H1 (cell line): ENCODE data around the gene ELMO2. TPM values are rescaled to one million over a fixed set of nuclear protein-coding genes. Genes with fewer than 3 reads are reported as not detected.

Source experiments
- CTCF ChIA-PET: fragments of 300-600 bp; sonication (Branson Sonifier 250); formaldehyde crosslinking; loops from one replicate; lab custom pipeline; 2021; ENCODE audit not compliant: partially characterized antibody; lab: Charles Lee
- POLR2A ChIA-PET: fragments of 300-600 bp; sonication (Branson Sonifier 250); formaldehyde crosslinking; loops from one replicate; lab custom pipeline; 2021; ENCODE audit warnings: inconsistent platforms; ENCODE audit not compliant: partially characterized antibody; lab: Charles Lee
- DNase-seq, 2 experiments: peaks; one replicate each; pipeline versions ENCODE4 v3.0.0 to v3.0.0-alpha.2; 2010 to 2022; ENCODE audit warnings: low spot score in 2 of 2, low read depth in 1 of 2, mixed read lengths in 1 of 2
- FAIRE-seq: peaks from 2 replicates; lab custom pipeline; 2011; peaks lifted over from hg19 to GRCh38; lab: Jason Lieb, UNC
- H2AFZ ChIP-seq: 2 replicates; pipeline ENCODE4 v1.8.1; 2012; ENCODE audit warnings: low read length, inconsistent platforms
- H2AK5ac ChIP-seq: 2 replicates; pipeline ENCODE4 v1.6.1; 2013; ENCODE audit warnings: low read depth, low read length
- H2BK120ac ChIP-seq: replicated peaks from 2 replicates; pipeline ENCODE3; 2013; ENCODE audit warnings: low read depth, low read length, inconsistent platforms
- H2BK12ac ChIP-seq: 2 replicates; pipeline ENCODE4 v1.6.1; 2013; ENCODE audit warnings: low read depth, low read length
- H2BK15ac ChIP-seq: 2 replicates; pipeline ENCODE4 v1.6.1; 2013; ENCODE audit warnings: low read length
- H2BK20ac ChIP-seq: 2 replicates; pipeline ENCODE4 v1.6.1; 2013; ENCODE audit warnings: low read length
- H2BK5ac ChIP-seq: 2 replicates; pipeline ENCODE4 v1.6.1; 2013; ENCODE audit warnings: low read depth, low read length
- H3K14ac ChIP-seq: 2 replicates; pipeline ENCODE4 v1.6.1; 2013; ENCODE audit warnings: inconsistent platforms; ENCODE audit not compliant: insufficient read length
- H3K18ac ChIP-seq: 2 replicates; pipeline ENCODE4 v1.6.1; 2013; ENCODE audit warnings: low read length; ENCODE audit errors: extremely low read depth
- H3K23ac ChIP-seq: 2 replicates; pipeline ENCODE4 v1.6.1; 2013; ENCODE audit warnings: inconsistent platforms; ENCODE audit not compliant: insufficient read length
- H3K23me2 ChIP-seq: 2 replicates; pipeline ENCODE4 v1.6.1; 2013; ENCODE audit warnings: low read depth, low read length
- H3K27ac ChIP-seq: 2 replicates; pipeline ENCODE4 v1.6.1; 2011; ENCODE audit warnings: low read depth, low read length, inconsistent platforms
- H3K27me3 ChIP-seq, 4 experiments: replicated peaks in 1 of 4; 1 replicate in 1 of 4; 2 replicates in 3 of 4; pipeline versions ENCODE4 v1.6.1 to v1.8.1; 2011 to 2013; ENCODE audit warnings: low read length in 3 of 4, mild to moderate bottlenecking in 3 of 4, inconsistent platforms in 2 of 4, mixed read lengths in 2 of 4, moderate library complexity in 1 of 4; ENCODE audit not compliant: control insufficient read depth in 3 of 4, insufficient read depth in 3 of 4; ENCODE audit errors: extremely low read depth in 1 of 4
- H3K36me3 ChIP-seq, 4 experiments: 2 replicates each; pipeline versions ENCODE4 v1.6.1 to v1.8.1; 2011 to 2013; ENCODE audit warnings: mild to moderate bottlenecking in 4 of 4, low read length in 3 of 4, moderate library complexity in 2 of 4, control low read depth in 1 of 4, inconsistent platforms in 1 of 4; ENCODE audit not compliant: insufficient read depth in 4 of 4, control insufficient read depth in 2 of 4
- H3K4ac ChIP-seq: replicated peaks from 2 replicates; pipeline ENCODE3; 2013; ENCODE audit warnings: low read length, low read depth, mixed read lengths, inconsistent platforms; ENCODE audit not compliant: insufficient read length
- H3K4me1 ChIP-seq, 4 experiments: replicated peaks in 1 of 4; 1 replicate in 1 of 4; 2 replicates in 3 of 4; pipeline versions ENCODE4 v1.6.1 to v1.8.1; 2011 to 2013; ENCODE audit warnings: low read length in 3 of 4, inconsistent platforms in 2 of 4, mixed read lengths in 1 of 4; ENCODE audit not compliant: insufficient read depth in 4 of 4, control insufficient read depth in 3 of 4
- H3K4me2 ChIP-seq, 2 experiments: 2 replicates each; pipeline versions ENCODE4 v1.6.1 to v1.8.1; 2011 to 2013; ENCODE audit warnings: low read depth in 2 of 2, low read length in 2 of 2, control low read depth in 1 of 2, inconsistent platforms in 1 of 2, mild to moderate bottlenecking in 1 of 2; ENCODE audit not compliant: insufficient read depth in 1 of 2
- H3K4me3 ChIP-seq, 4 experiments: fragments of 200-600, 300-600 bp in 1 of 4; sonication (generic), shearing (Covaris generic), sonication (Bioruptor Twin) in 1 of 4; 2 replicates each; pipeline versions ENCODE4 v1.5.1 to v1.8.1; 2011 to 2016; ENCODE audit warnings: low read length in 4 of 4, low read depth in 3 of 4, control low read depth in 2 of 4, inconsistent platforms in 2 of 4, mild to moderate bottlenecking in 2 of 4, mixed read lengths in 1 of 4, moderate library complexity in 1 of 4; ENCODE audit not compliant: insufficient read depth in 2 of 4; ENCODE audit errors: extremely low read depth in 1 of 4
- H3K56ac ChIP-seq: replicated peaks from 2 replicates; pipeline ENCODE3; 2013; ENCODE audit warnings: low read depth, mild to moderate bottlenecking, mixed read lengths, low read length, inconsistent platforms; ENCODE audit not compliant: insufficient read length
- H3K79me1 ChIP-seq: 2 replicates; pipeline ENCODE4 v1.6.1; 2013; ENCODE audit warnings: low read depth, low read length, control low read depth
- H3K79me2 ChIP-seq, 2 experiments: 2 replicates each; pipeline versions ENCODE4 v1.6.1 to v1.8.1; 2012 to 2013; ENCODE audit warnings: low read length in 2 of 2, mild to moderate bottlenecking in 2 of 2, inconsistent platforms in 1 of 2; ENCODE audit not compliant: insufficient read depth in 2 of 2, control insufficient read depth in 1 of 2
- H3K9ac ChIP-seq, 4 experiments: replicated peaks in 1 of 4; 1 replicate in 1 of 4; 2 replicates in 3 of 4; pipeline versions ENCODE4 v1.6.1 to v1.8.1; 2011 to 2013; ENCODE audit warnings: low read depth in 3 of 4, low read length in 3 of 4, control low read depth in 2 of 4, mild to moderate bottlenecking in 2 of 4, moderate library complexity in 2 of 4, inconsistent platforms in 1 of 4; ENCODE audit errors: extremely low read depth in 1 of 4
- H3K9me3 ChIP-seq, 2 experiments: 2 replicates each; pipeline versions ENCODE4 v1.6.1 to v1.8.1; 2012 to 2013; ENCODE audit warnings: mild to moderate bottlenecking in 2 of 2, moderate library complexity in 2 of 2, control low read depth in 1 of 2, inconsistent platforms in 1 of 2, low read depth in 1 of 2, low read length in 1 of 2, mixed read lengths in 1 of 2; ENCODE audit not compliant: insufficient read depth in 2 of 2
- H4K20me1 ChIP-seq, 2 experiments: replicated peaks in 1 of 2; 2 replicates each; pipeline versions ENCODE3 to v1.8.1; 2011 to 2013; ENCODE audit warnings: inconsistent platforms in 2 of 2, low read length in 2 of 2, mild to moderate bottlenecking in 1 of 2; ENCODE audit not compliant: insufficient read depth in 2 of 2, control insufficient read depth in 1 of 2
- H4K5ac ChIP-seq: 2 replicates; pipeline ENCODE4 v1.6.1; 2013; ENCODE audit warnings: low read length, low read depth, mixed read lengths, inconsistent platforms; ENCODE audit not compliant: insufficient read length
- H4K8ac ChIP-seq: 2 replicates; pipeline ENCODE4 v1.8.0; 2013; ENCODE audit warnings: mild to moderate bottlenecking, moderate library complexity, low read length, inconsistent platforms; ENCODE audit not compliant: insufficient read depth; ENCODE audit errors: extremely low read depth
- H4K91ac ChIP-seq: replicated peaks from 2 replicates; pipeline ENCODE3; 2013; ENCODE audit warnings: low read length, mixed read lengths, inconsistent platforms; ENCODE audit not compliant: insufficient read length
- ATF2 ChIP-seq: IDR thresholded peaks from 2 replicates; pipeline ENCODE4 v1.6.1; 2012; ENCODE audit warnings: low read length, inconsistent platforms
- CHD1 ChIP-seq: IDR thresholded peaks from 2 replicates; pipeline ENCODE4 v1.6.1; 2012; ENCODE audit warnings: low read depth, low read length, improper control_type of control experiment
- CTBP2 ChIP-seq: IDR thresholded peaks from 2 replicates; pipeline ENCODE4 v1.7.0; 2011; ENCODE audit warnings: borderline replicate concordance, mild to moderate bottlenecking, moderate library complexity, mixed read lengths, low read length; ENCODE audit not compliant: insufficient read depth, insufficient read length
- MAX ChIP-seq: IDR thresholded peaks from 2 replicates; pipeline ENCODE4 v1.6.1; 2012; ENCODE audit warnings: inconsistent platforms
- POU5F1 ChIP-seq: IDR thresholded peaks from 2 replicates; pipeline ENCODE4 v1.6.1; 2011; ENCODE audit warnings: low read depth, mild to moderate bottlenecking, low read length, moderate library complexity
- RFX5 ChIP-seq: IDR thresholded peaks from 2 replicates; pipeline ENCODE4 v1.6.1; 2011; ENCODE audit warnings: low read depth, low read length, improper control_type of control experiment, borderline replicate concordance
- SRF ChIP-seq: IDR thresholded peaks from 2 replicates; pipeline ENCODE4 v1.6.1; 2011; ENCODE audit warnings: mild to moderate bottlenecking, low read depth, low read length, moderate library complexity
- TAF7 ChIP-seq: optimal IDR thresholded peaks from 2 replicates; pipeline ENCODE3; 2011; ENCODE audit warnings: low read depth, mild to moderate bottlenecking, inconsistent platforms, low read length, moderate library complexity, borderline replicate concordance
- YY1 ChIP-seq: IDR thresholded peaks from 2 replicates; pipeline ENCODE4 v1.6.1; 2011; ENCODE audit warnings: low read depth, mild to moderate bottlenecking, low read length
- WGBS, 2 experiments: shearing (Covaris generic) in 1 of 2; methylation state at CpG; one replicate each; pipeline versions ENCODE4 v1.1.6 to v1.1.7; 2013 to 2015; ENCODE audit warnings: low lambda C conversion rate in 2 of 2, mixed read lengths in 2 of 2, inconsistent platforms in 1 of 2, low coverage in 1 of 2, missing lambda C conversion rate in 1 of 2; ENCODE audit not compliant: insufficient replicate concordance in 2 of 2, insufficient coverage in 1 of 2, insufficient read length in 1 of 2; ENCODE audit errors: extremely low coverage in 1 of 2, missing lambda C conversion rate in 1 of 2; 5-methylcytosine and 5-hydroxymethylcytosine counted together
- polyA plus RNA-seq, 7 experiments: library from polyadenylated mRNA; depleted of rRNA in 3 of 7; stranded (reverse) in 5 of 7; unstranded in 2 of 7; fragments of >200 nt in 5 of 7; fragments of 200-250 nt in 2 of 7; gene quantifications; 1 replicate in 5 of 7; 2 replicates in 1 of 7; 4 replicates in 1 of 7; pipeline versions ENCODE4 v1.2.1 to v1.2.3, GENCODE V29; 2011 to 2013; ENCODE audit warnings: missing spikeins in 2 of 7, mixed read lengths in 2 of 7
- total RNA-seq: library from RNA; stranded (reverse); fragmentation: NEBNext Ultra II Directional; extraction: Animal tissue kit (Norgen Biotek cat#: 25700); gene quantifications from 2 replicates; pipeline ENCODE4 v1.2.1, GENCODE V29; 2021
- TF ChIP-seq, protein P1 (sequence below): IDR thresholded peaks from 2 replicates; pipeline ENCODE4 v1.6.1; 2011; ENCODE audit warnings: low read length, improper control_type of control experiment

ELMO2 gene
- total and polyA plus RNA-seq, 2 of the 8 experiments (the other 6 are each of a cell fraction or from before 2014, with no cell fraction given) = 34.3 to 39.7 TPM

- H3K27me3 ChIP-seq = no peaks in the 10 kb centered on the region
- H2BK12ac ChIP-seq = no peak overlapping the region
- no peaks in the 10 kb centered on the region for H3K9me3 ChIP-seq
- POLR2A ChIA-PET = interaction anchor here (0.8 to 1.3 kb wide), 5 partner anchors 13 to 85 kb away, joined by 3 to 4 read pairs (median 4); no protein-coding TSS in a partner anchor
- H3K23me2 ChIP-seq = no peaks in the 10 kb centered on the region; the same call in 1 of the 2 replicates
- peaks cover 0 to 9% (median 0%) of the 10 kb centered on the region in 4 experiments; a peak in 4 of 8 replicates for H3K36me3 ChIP-seq
- H2AK5ac ChIP-seq = no peak overlapping the region
- H3K4me2 ChIP-seq = peak overlapping the region; percentile 44 to 61; a peak in 3 of 4 replicates
- H3K9ac ChIP-seq = no peak overlapping the region
- 72% methylated on average over 4 of the region's 4 CpGs; no CpG with 5 or more reads in 1 of the 2 experiments for WGBS, 2 experiments
- H2BK120ac ChIP-seq = no peak overlapping the region
- H4K91ac ChIP-seq = no peak overlapping the region
- no peak overlapping the region for H4K8ac ChIP-seq
- no peak overlapping the region for H3K56ac ChIP-seq
- H4K5ac ChIP-seq = no peak overlapping the region
- no peak overlapping the region for H3K23ac ChIP-seq
- no peak overlapping the region for H2BK5ac ChIP-seq
- H2BK20ac ChIP-seq = no peak overlapping the region
- H2AFZ ChIP-seq = no peak overlapping the region
- H3K27ac ChIP-seq = no peak overlapping the region
- H2BK15ac ChIP-seq = no peak overlapping the region
- FAIRE-seq (no peak), DNase-seq (no peak)
- CTCF ChIA-PET = interaction anchor here (1.0 to 1.3 kb wide), 5 partner anchors 8 to 116 kb away, joined by 3 to 5 read pairs (median 3); no protein-coding TSS in a partner anchor
- H3K79me1 ChIP-seq = peaks cover 17% of the 10 kb centered on the region
- peaks cover 5 to 61% of the 10 kb centered on the region in 2 experiments for H3K79me2 ChIP-seq
- no peak overlapping the region for H3K14ac ChIP-seq
- H3K18ac ChIP-seq = no peak overlapping the region
- H3K4ac ChIP-seq = no peak overlapping the region
- H3K4me3 ChIP-seq = peak overlapping the region in 1 of 4 experiments; percentile 29; a peak in 2 of 8 replicates
- peaks cover 2 to 13% of the 10 kb centered on the region in 2 experiments for H4K20me1 ChIP-seq
- H3K4me1 ChIP-seq = peaks cover 1 to 6% (median 3%) of the 10 kb centered on the region in 4 experiments; a peak in 3 of 7 replicates
- TF ChIP-seq YY1 = no peak
- TF ChIP-seq TAF7 = no peak
- TF ChIP-seq MAX = no peak
- no peak for TF ChIP-seq POU5F1
- TF ChIP-seq SRF = no peak
- TF ChIP-seq CHD1 = no peak
- TF ChIP-seq, protein P1, sequence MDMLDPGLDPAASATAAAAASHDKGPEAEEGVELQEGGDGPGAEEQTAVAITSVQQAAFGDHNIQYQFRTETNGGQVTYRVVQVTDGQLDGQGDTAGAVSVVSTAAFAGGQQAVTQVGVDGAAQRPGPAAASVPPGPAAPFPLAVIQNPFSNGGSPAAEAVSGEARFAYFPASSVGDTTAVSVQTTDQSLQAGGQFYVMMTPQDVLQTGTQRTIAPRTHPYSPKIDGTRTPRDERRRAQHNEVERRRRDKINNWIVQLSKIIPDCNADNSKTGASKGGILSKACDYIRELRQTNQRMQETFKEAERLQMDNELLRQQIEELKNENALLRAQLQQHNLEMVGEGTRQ = no peak
- TF ChIP-seq ATF2 = no peak
- TF ChIP-seq RFX5 = no peak
- no peak for TF ChIP-seq CTBP2
Observed at GRCh38 chr20:46400253-46400652, 6.2 kb downstream of the ELMO2 start.
